ENCODE results near the gene TMEM231. TPM values are rescaled to one million over a fixed set of nuclear protein-coding genes. Genes with fewer than 3 reads are reported as not detected.
A peak's percentile ranks its signal among the peaks of the same experiment; 100 is the strongest.
"Not testable (repeated sequence)": the region's sequence is repeated elsewhere in the genome, so short reads cannot be mapped to it uniquely, and the experiment has no call there.

TMEM231 gene
- total RNA-seq, 2 donors from 2014 or later = 3.9 to 4.1 TPM

- intact Hi-C loops (cut with DNase I, micrococcal nuclease); DNase-seq: not testable (repeated sequence)
- ATAC-seq = peak; percentile 10
Measured at GRCh38 chr16:75538882-75539565, 17.0 kb downstream of the TMEM231 start.

GRCh38 chr16:75537776-75538175 lies 18.3 kb downstream of the TMEM231 start:
- peak in 1 of 2 donors; percentile 23 for DNase-seq
- intact Hi-C loops (cut with DNase I, micrococcal nuclease) = no loop called here
- ATAC-seq = peak; percentile 37

GRCh38 chr16:75535901-75536300 lies 20.2 kb downstream of the TMEM231 start, which contains the start of gene CHST5:
Gene CHST5, minus strand, starts transcription at chr16:75536108. Its CDS starts 5,724 bp downstream, at chr16:75530384.
- DNase-seq = peak; percentile 81 to 88
- peak; percentile 85 for ATAC-seq
- intact Hi-C loops (cut with DNase I, micrococcal nuclease) = no loop called here

GRCh38 chr16:75535211-75535843 lies 20.7 kb downstream of the TMEM231 start:
- ATAC-seq (no peak), DNase-seq (peak; percentile 18 to 28)
- intact Hi-C loops (cut with DNase I, micrococcal nuclease) = no loop called here

- intact Hi-C loops (cut with DNase I, micrococcal nuclease) = no loop called here
- DNase-seq = peak in 1 of 2 donors; percentile 26
- ATAC-seq = no peak
Measured at GRCh38 chr16:75534560-75535205, 21.4 kb downstream of the TMEM231 start.

GRCh38 chr16:75532791-75533190 lies 23.3 kb downstream of the TMEM231 start:
- intact Hi-C loops (cut with DNase I, micrococcal nuclease) = no loop called here
- DNase-seq (peak in 1 of 2 donors; percentile 20), ATAC-seq (no peak)

- intact Hi-C loops (cut with DNase I, micrococcal nuclease) = no loop called here
- ATAC-seq = no peak
- DNase-seq = peak in 1 of 2 donors; percentile 22
Measured at GRCh38 chr16:75532142-75532765, 23.8 kb downstream of the TMEM231 start.

- ATAC-seq (no peak), DNase-seq (no peak)
- intact Hi-C loops (cut with DNase I, micrococcal nuclease) = no loop called here
Measured at GRCh38 chr16:75529959-75530358, 26.1 kb downstream of the TMEM231 start.

- ATAC-seq (no peak), DNase-seq (no peak)
- intact Hi-C loops (cut with DNase I, micrococcal nuclease) = no loop called here
Measured at GRCh38 chr16:75529056-75529905, 26.8 kb downstream of the TMEM231 start.

GRCh38 chr16:75527825-75528299 lies 28.2 kb downstream of the TMEM231 start:
- intact Hi-C loops (cut with DNase I, micrococcal nuclease) = no loop called here
- peak; percentile 88 for ATAC-seq
- DNase-seq = peak; percentile 52 to 71

- DNase-seq (no peak), ATAC-seq (no peak)
- intact Hi-C loops (cut with DNase I, micrococcal nuclease) = no loop called here
Measured at GRCh38 chr16:75526032-75526790, 29.8 kb downstream of the TMEM231 start.

- intact Hi-C loops (cut with DNase I, micrococcal nuclease) = no loop called here
- no peak for DNase-seq
- no peak for ATAC-seq
Measured at GRCh38 chr16:75519175-75519574, 36.9 kb downstream of the TMEM231 start.

GRCh38 chr16:75516189-75516966 lies 39.7 kb downstream of the TMEM231 start:
- ATAC-seq = peak; percentile 49
- intact Hi-C loops (cut with DNase I, micrococcal nuclease); DNase-seq: not testable (repeated sequence)

- intact Hi-C loops (cut with DNase I, micrococcal nuclease) = no loop called here
- ATAC-seq (no peak), DNase-seq (no peak)
Measured at GRCh38 chr16:75514296-75514695, 41.8 kb downstream of the TMEM231 start.

GRCh38 chr16:75506574-75506973 lies 49.5 kb downstream of the TMEM231 start:
- intact Hi-C loops (cut with DNase I, micrococcal nuclease) = no loop called here
- peak; percentile 88 for ATAC-seq
- DNase-seq = no peak

- intact Hi-C loops (cut with DNase I, micrococcal nuclease) = no loop called here
Measured at GRCh38 chr16:75506107-75506506, 49.9 kb downstream of the TMEM231 start.

GRCh38 chr16:75503801-75504200 lies 52.3 kb downstream of the TMEM231 start:
- no peak for DNase-seq
- no peak for ATAC-seq
- intact Hi-C loops (cut with DNase I, micrococcal nuclease) = no loop called here

More at GRCh38 chr16:75506107-75506506, 49.9 kb downstream of the TMEM231 start:
- no peak for ATAC-seq
- no peak for DNase-seq

Measured in left colon (tissue), 2 donors.